AG08395 (cell line): Measurements from ENCODE around the gene ATXN1.

Experiments used
- DNase-seq: peaks from one replicate; pipeline ENCODE4 v3.0.0; 2012; ENCODE audit warnings: mixed read lengths, low spot score

ATXN1 gene

DNA sequence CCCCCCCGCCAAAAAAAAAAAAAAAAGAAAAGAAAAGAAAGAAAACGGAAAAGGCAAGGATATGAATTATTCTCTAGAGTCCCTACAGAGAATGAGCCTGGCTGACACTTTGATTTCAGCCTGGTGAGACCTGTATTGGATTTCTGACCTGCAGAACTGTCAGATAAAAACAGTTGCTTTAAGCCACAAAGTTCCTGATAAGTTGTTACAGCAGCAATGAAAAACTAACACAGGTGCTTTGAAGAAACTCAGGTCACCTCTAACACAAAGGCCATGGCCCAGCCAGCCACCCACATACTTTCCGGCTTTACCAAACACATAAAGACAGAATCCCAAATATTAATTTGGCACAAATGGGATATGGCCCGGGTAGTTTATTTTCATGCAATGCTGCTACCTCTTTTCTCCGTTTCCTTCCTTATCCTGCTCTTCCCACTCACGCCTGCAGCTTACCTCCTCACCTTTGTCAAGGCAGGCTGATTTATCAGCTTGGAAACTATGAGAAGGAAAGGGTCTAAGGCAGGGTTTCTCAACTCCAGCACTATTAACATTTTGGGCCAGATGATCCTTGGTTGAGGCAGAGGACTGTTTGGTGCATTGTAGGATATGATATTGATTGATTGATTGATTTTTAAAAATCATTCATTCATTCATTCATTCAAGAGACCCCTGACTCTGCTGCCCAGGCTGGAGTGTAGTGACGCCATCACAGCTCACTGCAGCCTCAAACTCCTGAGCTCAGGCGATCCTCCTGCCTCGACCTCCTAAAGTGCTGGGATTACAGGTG lies 88.1 kb downstream of the ATXN1 start:
- no peak for DNase-seq

- DNase-seq, result no peak
Measured at GRCh38 chr6:16671302-16672289, 89.7 kb downstream of the ATXN1 start.

DNA sequence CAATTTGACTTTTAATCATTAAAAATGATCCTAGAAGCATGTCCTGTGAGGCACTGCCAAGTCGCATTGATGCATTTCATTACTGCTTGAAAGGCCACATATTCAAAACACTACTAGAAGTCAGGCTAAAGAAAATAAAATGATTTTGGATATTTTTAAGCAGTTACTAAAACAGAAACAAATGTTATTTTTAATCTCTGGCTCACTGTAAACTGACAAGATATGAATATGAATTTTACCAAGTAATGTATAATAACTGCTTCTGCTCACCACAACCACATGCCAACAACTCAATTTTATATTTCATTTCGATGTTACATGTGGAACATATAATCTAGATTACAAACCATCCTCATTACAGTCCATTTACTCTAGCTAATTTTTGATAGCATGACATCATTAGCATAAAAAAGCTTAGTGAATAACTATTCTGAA lies 90.6 kb downstream of the ATXN1 start:
- DNase-seq, result no peak

GRCh38 chr6:16670183-16670582 lies 91.1 kb downstream of the ATXN1 start:
- no peak for DNase-seq

- DNase-seq, result no peak
Measured at GRCh38 chr6:16669227-16669626, 92.0 kb downstream of the ATXN1 start.

DNA sequence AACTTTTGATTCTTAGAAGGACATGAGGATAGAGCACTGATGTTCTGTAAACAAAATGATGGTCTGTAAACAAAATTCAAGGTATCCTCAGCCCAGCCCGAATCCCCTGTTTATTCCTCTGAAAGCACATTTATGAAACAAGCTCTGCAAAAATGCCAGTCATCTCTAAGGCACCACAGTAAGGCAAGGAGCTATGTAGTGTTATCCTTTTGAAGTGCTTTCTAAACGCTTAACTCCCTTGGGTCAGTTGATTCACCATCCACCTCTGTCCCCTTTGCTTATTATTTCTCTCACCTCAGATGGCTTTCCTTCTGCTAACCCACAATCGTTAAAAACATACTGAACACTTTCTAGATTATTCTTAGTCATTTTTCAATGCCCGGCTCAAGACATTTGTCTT lies 93.8 kb downstream of the ATXN1 start:
- DNase-seq, result no peak

DNA sequence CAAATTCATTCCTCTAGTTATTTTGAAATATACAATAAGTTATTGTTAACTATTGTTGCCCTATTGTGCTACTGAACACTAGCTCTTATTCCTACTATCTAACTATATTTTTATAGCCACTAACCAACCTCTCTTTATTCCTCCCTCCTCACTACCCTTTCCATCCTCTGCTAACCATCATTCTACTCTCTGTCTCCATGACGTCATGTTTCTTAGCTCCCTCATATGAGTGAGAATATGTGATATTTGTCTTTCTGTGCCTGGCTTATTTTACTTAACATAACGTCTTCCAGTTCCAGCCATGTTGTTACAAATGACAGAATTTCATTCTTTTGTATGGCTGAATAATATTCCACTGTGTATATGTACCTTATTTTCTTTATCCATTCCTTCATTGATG lies 95.3 kb downstream of the ATXN1 start:
- no peak for DNase-seq

DNA sequence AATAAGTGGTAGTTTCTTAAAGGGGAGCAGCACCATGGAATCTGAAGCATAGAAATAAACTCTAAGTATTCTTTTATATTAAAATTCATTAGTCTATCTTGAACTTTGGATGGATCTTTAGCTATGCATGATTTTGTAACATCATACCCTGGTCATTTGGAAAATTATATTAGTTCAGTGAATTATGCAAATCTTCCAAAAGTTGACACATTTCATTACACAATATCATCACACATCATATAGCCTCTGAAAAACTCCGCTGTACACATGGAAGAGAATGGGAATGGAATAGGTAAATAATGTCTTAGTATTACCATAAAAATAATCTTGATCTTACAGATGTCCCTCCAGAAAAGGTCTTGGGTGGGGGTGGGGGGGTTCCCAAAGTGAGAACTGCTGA lies 96.1 kb downstream of the ATXN1 start:
- no peak for DNase-seq

- no peak for DNase-seq
Measured at GRCh38 chr6:16663901-16664300, 97.4 kb downstream of the ATXN1 start.

GRCh38 chr6:16660157-16660497 lies 101.1 kb downstream of the ATXN1 start:
- DNase-seq, result no peak

- DNase-seq, result no peak
Measured at GRCh38 chr6:16659466-16660156, 101.6 kb downstream of the ATXN1 start.

GRCh38 chr6:16658348-16659034 lies 102.8 kb downstream of the ATXN1 start:
- DNase-seq, result no peak

DNA sequence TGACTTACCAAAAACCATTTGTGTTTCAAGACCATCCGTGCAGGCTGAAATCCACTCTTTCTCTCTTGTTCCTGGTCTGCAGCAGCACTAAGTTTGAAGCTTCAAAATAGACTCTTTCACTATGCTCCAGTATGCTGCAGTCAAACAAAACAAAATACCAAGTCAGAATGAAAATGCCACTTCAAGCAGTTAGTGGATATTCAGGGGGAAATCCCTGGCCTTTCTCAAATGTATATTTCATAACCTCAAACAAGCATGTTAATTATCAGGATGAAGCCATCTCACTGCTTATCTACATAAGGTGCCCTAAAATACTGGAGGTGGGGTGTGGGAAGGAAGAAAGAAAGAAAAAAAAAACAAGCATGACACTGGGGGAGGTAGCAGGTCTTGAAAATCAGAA lies 103.5 kb downstream of the ATXN1 start:
- DNase-seq, result no peak

GRCh38 chr6:16656451-16656850 lies 104.8 kb downstream of the ATXN1 start:
- no peak for DNase-seq

DNA sequence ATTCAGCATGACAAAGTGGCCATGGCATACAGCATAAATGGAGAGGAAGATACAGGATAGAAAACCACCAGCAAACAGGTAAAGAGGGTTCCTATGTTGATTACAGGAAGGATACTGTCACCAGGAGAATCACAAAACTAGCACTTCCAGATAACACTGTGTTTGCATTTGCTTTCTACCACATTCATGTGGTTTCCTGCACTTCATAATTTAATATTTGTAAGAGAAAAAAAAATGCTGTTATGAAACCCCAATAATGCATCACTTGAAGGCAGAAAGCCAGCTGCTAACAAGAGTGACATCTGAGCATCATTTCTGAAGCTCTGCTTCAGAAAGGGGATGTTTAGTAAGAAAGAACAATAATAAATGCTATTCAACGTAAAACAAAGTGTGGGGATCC lies 106.6 kb downstream of the ATXN1 start:
- DNase-seq, result no peak

GRCh38 chr6:16653226-16653625 lies 108.0 kb downstream of the ATXN1 start:
- DNase-seq, result no peak

- DNase-seq, result no peak
Measured at GRCh38 chr6:16651871-16652270, 109.4 kb downstream of the ATXN1 start.

GRCh38 chr6:16649890-16650289 lies 111.4 kb downstream of the ATXN1 start:
- DNase-seq, result no peak

GRCh38 chr6:16649241-16649640 lies 112.0 kb downstream of the ATXN1 start:
- DNase-seq, result no peak

DNA sequence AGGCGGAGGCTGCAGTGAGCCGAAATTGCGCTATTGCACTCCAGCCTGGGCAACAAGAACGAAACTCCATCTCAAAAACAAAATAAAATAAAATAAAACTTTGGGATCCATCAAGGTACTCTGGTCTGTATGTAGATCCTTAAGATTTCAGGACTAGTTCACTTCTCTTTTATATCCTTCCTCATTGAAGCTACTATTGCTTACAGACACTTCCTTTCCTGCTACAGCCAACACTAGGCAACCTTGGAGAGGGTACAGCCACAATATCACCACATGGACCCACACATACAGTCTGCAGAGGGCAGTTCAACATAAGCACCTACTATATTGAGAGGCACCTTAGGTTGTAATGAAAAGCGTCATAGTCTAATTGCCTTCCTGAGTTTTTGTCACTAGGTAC lies 113.3 kb downstream of the ATXN1 start:
- DNase-seq, result no peak

- DNase-seq, result no peak
Measured at GRCh38 chr6:16647422-16647821, 113.8 kb downstream of the ATXN1 start.
